NCI-H1930 (cell line): ENCODE results near the gene FAM237B.
"Not testable (repeated sequence)": the region's sequence is repeated elsewhere in the genome, so short reads cannot be mapped to it uniquely, and the experiment has no call there.

Source experiments
- DNase-seq, 2 experiments: peaks; one replicate each; lab custom pipeline; 2025; lab: John Stamatoyannopoulos, UW

The FAM237B gene

DNA sequence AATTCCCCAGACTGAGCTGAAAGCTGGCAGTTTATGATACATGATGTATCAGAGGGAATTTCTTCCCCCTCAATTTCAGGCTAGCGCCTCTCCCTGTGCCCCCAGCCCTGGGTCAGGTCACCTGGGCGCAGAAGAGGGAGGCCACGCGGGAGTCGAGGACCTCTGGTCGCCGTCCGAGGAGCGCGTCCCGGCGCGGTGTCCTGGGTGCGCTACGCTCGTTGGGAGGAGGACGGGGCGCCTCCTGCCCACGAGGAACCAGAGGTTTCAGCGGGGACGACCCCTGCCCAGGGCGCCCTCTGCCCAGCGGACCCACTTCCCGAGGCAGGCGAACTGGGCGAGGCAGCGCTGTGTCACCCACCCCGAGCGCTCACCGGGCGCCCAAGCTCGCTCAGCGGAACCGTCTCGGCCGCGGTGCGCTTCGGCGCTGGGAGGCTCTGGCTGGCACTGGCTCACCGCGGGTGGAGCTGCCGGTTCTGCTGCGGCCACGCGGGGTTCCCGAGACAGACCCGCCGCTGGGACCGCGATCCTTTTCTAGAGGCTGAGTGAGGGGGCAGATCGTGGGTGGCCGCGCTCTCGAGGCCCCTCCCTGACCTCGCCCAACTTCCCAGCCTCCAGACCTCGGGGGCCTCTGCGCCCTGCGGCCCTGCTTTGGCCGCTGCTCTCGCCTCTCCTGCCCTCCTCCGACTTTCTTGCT is at the start of gene FAM237B:
FAM237B (minus strand) TSS at position 504 of the 694 bp plus-strand sequence. CDS start 1,556 bp downstream, outside the sequence.
- no peak for DNase-seq

DNA sequence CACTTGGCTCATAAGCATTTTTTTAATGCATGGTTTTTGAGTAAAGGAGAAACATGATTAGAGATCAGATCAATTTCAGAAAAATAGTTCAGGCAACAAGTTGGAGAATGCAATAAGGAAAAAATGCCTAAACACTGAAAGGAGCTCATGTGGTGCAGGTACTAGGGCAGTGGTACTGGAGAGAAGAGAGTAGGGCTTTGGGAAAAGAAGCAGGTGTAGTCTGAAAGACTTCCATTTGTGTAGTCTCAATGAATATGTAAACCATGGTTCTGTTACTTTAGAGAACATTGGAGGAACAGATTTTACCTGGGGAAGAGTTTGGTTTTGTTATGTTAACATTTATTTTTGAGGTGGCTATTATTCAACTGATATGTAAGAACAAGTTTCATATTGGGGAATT is 30.9 kb upstream of the FAM237B start:
- no peak for DNase-seq

GRCh38 chr7:90350032-90350431 is 28.9 kb upstream of the FAM237B start:
- not testable (repeated sequence) for DNase-seq

GRCh38 chr7:90349305-90349704 is 28.2 kb upstream of the FAM237B start:
- DNase-seq, result no peak

DNA sequence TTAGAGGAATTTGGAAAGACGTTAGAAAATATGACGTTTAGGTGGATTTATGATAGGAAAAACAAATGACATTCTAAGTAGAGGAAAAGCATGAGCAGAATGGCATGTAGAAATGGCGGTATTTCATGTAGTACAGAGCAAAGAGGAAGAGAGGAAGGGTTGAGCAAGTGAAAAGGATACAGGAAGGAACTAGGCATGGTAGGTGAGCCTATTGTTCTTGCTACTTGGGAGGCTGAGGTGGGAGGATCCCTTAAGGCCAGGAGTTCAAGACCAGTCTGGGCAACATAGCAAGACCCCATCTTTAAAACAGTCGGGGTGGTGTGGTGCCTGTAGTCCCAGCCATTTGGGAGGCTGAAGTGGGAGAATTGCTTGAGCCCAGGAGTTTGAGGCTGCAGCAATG is 26.7 kb upstream of the FAM237B start:
- DNase-seq, result no peak

DNA sequence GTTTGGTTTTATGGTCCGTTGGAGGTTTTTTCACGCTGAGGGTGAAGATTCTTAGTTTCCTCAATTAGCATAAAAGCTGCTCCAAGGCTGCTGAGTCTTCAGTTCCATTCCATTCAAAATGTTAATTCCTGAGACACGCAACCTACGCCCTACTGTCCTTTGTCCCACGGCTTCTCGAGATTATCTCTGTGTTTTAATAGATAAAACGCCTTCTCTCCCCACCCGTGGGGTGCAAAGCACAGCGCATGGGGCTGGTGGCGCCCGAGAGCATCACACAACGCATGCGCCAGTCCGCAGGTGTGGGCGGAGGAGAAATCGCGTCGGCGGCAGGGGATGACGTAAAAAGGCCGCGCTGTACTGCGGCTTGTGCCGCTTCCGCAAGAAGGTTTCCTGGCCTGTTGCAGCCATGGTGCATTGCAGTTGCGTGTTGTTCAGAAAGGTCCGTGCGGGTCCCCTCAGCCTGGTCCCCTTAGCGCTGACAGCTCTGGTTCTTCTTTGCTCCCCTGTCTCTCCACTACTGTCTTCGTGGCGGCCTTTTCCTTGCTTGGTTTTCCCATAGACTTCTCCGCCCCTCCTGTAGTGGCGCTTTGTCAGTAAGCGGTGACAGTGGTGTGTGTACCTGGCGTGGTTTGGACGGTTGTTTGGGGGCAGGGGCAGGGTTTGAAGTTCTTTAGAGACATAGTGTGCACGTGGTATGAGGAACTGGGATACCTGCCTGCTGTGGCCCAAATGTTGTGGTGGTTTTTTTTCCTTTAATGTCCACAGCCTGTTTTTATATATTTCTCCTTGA is 25.4 kb upstream of the FAM237B start, which contains the start of gene GTPBP10:
GTPBP10 (plus strand) TSS at position 381 of the 790 bp plus-strand sequence; CDS start at position 407, 26 bp downstream.
- DNase-seq, result peak; percentile 91 to 96

DNA sequence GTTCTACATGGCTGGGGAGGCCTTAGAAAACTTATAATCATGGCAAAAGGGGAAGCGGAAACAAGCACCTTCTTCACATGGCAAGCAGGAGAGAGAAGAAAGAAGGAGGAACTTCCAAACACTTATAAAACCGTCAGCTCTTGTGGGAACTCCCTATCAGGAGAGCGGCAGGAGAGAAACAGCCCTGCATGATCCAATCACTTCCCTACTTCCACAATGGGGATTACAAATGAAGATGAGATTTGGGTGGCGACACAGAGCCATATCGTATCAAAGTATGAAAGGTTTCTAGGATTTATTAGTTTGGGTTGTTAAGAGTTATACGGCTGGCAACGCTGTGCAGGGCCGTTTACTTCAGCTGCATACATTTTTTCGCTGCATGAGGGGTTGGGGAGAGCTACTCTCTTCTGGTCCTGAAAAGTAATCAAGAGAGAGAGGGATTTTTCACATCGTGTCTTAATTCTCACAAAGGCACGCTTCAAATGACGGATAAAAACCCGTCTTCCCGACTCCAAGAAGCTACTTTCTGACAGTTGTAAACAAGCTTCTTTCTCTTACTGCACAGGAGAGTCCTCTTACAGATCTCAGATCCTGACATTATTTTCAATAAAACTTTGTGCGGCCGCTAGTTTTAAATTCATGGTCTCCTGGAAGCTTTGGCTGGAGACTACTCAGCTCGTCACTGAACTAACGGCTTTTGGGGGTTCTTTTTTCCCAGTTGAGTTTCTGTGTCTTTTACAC is 24.7 kb upstream of the FAM237B start:
- DNase-seq, result peak in 1 of 2 experiments; percentile 10

GRCh38 chr7:90345016-90345415 is 23.9 kb upstream of the FAM237B start:
- DNase-seq, result no peak

DNA sequence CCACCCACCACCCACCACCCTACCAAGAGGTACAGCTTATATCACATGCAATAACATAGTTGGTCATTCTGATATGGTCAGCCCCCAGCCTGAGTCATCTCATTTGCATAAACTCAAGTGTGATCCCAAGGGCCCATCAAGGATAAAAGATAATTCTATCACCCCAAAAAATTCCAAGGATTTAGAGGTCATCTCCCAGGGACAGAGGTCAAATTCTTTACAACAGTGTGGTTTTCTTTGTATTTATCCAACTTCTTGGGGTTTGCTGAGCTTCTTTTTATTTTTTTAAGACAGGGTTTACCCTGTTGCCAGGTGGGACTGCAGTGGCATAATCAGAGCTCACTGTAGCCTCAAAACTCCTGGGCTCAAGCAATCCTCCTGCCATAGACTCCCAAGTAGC is 16.0 kb upstream of the FAM237B start:
- DNase-seq, result no peak

- not testable (repeated sequence) for DNase-seq
Observed at GRCh38 chr7:90334926-90335325, 13.8 kb upstream of the FAM237B start.

DNA sequence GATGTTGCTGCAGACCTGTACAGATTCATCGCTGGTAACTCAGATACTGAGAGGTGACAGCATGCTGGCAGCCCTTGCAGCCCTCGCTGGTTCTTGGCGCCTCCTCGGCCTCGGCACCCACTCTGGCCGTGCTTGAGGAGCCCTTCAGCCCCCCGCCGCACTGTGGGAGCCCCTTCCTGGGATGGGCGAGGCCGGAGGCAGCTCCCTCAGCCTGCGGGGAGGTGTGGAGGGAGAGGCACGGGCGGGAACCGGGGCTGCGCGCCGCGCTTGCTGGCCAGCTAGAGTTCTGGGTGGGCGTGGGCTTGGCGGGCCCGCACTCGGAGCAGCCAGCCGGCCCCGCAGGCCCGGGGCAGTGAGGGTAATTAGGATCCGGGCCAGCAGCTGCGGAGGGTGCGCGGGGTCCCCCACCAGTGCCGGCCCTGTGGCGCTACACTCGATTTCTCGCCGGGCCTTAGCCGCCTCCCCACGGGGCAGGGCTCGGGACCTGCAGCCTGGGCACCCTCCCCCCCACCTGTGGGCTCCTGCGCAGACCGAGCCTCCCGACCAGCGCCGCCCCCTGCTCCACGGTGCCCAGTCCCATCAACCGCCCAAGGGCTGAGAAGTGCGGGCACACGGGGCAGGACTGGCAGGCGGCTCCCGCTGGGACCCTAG is 13.2 kb upstream of the FAM237B start:
- no peak for DNase-seq

GRCh38 chr7:90326500-90326899 is 5.4 kb upstream of the FAM237B start:
- no peak for DNase-seq

DNA sequence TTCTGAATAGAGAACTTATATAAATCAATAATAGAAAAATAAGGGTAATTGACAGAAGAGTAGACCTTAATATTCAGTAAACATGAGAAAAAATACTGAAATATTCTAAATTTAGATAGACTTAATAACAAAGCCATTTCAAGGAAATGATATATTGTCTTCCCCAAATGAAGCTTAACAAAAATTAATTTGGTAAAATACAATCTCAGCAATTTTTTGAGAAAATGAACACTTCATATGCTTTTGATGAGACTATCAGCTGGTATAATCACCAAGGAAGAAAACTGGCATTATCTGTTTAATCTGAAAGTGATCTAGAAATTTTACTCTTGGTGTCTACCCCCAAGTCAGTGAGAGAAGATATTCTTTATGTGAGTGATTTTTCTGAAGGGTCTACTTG is 1.7 kb upstream of the FAM237B start:
- no peak for DNase-seq

DNA sequence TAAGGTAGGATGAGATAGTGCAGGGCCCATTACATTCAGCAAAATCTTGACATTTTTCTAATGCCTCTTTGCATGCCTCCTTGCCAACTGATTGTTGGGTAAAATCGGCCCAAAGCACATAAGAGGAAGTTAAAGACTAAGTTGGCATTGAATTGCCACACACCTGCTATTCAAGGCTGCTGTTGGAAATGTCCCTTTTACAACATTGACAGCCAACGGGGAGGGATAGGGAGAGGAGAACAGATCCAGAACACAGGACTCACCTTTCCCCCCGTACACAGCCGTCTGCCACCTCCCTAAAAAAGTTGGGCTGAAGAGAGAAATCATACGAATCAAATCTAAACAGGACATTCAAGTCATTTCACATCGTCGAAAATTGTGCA is 695 bp downstream of the FAM237B start:
- no peak for DNase-seq

- DNase-seq, result no peak
Observed at GRCh38 chr7:90320014-90320413, 1.1 kb downstream of the FAM237B start.

GRCh38 chr7:90313907-90314306 is 7.2 kb downstream of the FAM237B start:
- DNase-seq, result no peak

DNA sequence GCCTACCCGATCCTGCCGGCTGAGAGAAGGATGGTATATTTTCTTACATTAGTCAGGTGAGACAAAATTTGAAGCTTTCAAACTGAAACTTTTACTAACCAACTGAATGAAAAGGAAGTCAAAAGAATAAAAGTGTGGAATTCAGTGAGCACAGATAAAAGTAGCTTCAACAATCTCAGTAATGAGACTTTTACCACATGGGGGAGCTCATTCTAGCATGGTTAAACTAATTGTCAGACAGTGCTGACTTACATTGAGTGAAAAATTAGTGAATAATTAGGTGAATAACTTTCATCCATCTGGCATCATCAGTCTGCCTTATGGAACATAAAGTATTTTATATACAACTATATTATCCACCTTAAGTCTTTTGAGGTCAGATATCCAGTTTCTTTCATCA is 8.4 kb downstream of the FAM237B start:
- DNase-seq, result no peak

GRCh38 chr7:90311175-90311574 is 9.9 kb downstream of the FAM237B start:
- no peak for DNase-seq

DNA sequence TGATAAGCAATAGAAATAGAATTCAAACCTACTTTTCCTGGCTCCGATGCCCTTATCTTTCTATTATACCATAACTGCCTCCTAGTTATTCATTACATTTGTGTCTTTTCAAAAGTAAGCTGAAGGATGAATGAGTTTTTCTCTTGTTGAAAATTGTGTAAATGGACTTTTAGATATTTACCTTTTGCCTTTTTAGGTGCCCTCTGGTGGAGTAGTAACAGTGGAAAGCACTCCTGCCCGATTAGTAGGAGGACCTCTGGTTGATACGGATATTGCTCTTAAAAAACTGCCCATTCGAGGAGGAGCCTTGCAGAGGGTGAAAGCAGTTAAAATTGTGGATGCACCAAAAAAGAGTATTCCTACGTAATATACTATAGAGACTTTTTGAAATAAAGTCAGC is 11.2 kb downstream of the FAM237B start:
- DNase-seq, result no peak

DNA sequence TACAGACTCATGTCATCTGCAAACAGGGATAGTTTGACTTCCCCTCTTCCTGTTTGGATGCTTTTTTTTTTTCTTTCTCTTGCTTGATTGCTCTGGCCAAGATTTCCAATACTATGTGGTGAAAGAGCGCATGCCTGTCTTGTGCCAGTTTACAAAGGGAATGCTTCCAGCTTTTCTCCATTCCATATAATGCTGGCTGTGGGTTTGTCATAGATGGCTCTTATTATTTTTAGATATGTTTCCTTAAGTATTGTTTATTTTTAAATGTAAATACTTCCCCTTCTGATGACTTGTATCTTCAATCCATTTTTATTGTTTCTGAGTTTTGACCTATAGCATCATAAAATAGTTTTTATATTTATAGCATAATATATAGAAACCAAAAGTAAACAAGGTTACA is 17.9 kb downstream of the FAM237B start:
- DNase-seq, result no peak

DNA sequence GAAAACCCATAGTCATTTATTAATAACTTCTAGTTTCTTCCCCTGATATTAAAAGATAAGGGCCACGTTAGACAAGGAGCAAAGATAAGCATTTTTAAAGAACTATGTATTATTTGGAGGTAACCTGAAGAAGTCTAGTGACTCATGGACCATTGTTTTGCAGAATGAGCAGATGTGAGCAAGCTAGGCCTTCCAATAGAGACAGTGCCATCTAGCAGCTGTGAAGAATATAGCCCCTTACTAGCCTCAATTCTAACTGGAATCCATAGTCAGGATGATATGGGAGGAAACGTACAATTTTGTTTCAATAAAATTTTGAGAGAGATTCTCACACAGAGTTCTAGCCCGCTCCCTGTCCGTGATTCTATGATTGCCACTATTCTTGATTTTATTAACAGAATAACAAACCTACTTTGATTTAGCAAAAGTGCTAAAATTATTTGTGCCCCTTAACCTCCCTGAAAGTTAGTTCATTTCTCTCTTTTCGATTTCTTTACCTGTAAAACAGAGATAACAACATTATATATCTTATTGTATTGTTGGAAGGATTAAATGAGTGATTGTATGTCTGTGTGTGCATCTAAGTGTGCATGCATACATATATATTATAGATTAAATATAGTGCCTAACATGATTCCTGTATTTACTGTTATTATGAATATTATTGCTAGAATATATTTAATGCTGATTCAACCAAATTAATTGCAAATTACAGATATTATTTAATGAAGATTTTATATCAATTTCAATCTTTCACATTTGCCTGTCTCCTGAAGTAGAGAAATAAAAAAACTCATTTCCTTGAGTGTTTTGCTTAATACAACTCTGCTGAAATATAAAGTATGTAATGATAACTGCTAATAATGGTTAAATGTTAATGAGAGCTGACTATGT is 22.7 kb downstream of the FAM237B start:
- peak; percentile 16 to 44 for DNase-seq
